Panc1 (cell line): ENCODE results near the gene KRTAP9-1. TPM values are rescaled to one million over a fixed set of nuclear protein-coding genes. Genes with fewer than 3 reads are reported as not detected.

Experiments used
- ATAC-seq: fragments of 200-7000 bp; cut with Tn5 transposase; 2 replicates; pipeline ENCODE4 v1.9.1; 2020; ENCODE audit warnings: mild to moderate bottlenecking, moderate library complexity
- BruUV-seq: library from RNA; stranded (reverse); fragments of 400-500 nt; replicated peaks from 2 replicates; lab custom pipeline; 2021; lab: Mats Ljungman, UMichigan
- CTCF ChIA-PET: fragments of 300-600 bp; sonication (Branson Sonifier 250); formaldehyde crosslinking; loops from one replicate; lab custom pipeline; 2022; ENCODE audit warnings: antibody characterized with exemption; lab: Charles Lee
- POLR2A ChIA-PET: fragments of 300-600 bp; sonication (Branson Sonifier 250); formaldehyde crosslinking; loops from one replicate; lab custom pipeline; 2022; ENCODE audit warnings: antibody characterized with exemption; lab: Charles Lee
- DNase-seq: peaks from one replicate; pipeline ENCODE4 v3.0.0-alpha.2; 2010; ENCODE audit warnings: low read depth, low spot score
- H3K27ac ChIP-seq: 2 replicates; pipeline ENCODE4 v1.5.1; 2011; ENCODE audit warnings: mild to moderate bottlenecking, low read length, inconsistent platforms
- H3K27me3 ChIP-seq: fragments of 200-500 bp; sonication (Bioruptor generic); 2 replicates; pipeline ENCODE4 v1.6.0; 2014; ENCODE audit warnings: low read length, inconsistent platforms; ENCODE audit not compliant: control insufficient read depth, insufficient read depth
- H3K36me3 ChIP-seq: fragments of 200-500 bp; sonication (Bioruptor generic); 2 replicates; pipeline ENCODE4 v1.5.1; 2014; ENCODE audit warnings: inconsistent platforms, mild to moderate bottlenecking, low read length, moderate library complexity; ENCODE audit not compliant: control insufficient read depth, insufficient read depth
- H3K4me1 ChIP-seq: 2 replicates; pipeline ENCODE4 v1.5.1; 2011; ENCODE audit warnings: inconsistent platforms, mild to moderate bottlenecking, low read length, moderate library complexity; ENCODE audit not compliant: control insufficient read depth, insufficient read depth
- H3K4me3 ChIP-seq, 2 experiments: 2 replicates each; pipeline ENCODE4 v1.5.1; 2011 to 2012; ENCODE audit warnings: low read depth in 2 of 2, low read length in 2 of 2, mild to moderate bottlenecking in 2 of 2, inconsistent platforms in 1 of 2, moderate library complexity in 1 of 2
- H3K9me3 ChIP-seq: fragments of 200-500 bp; sonication (Bioruptor generic); 2 replicates; pipeline ENCODE4 v1.5.1; 2014; ENCODE audit warnings: low read depth, mild to moderate bottlenecking, inconsistent platforms, low read length, moderate library complexity; ENCODE audit not compliant: control insufficient read depth, insufficient read depth
- POLR2AphosphoS5 ChIP-seq: IDR thresholded peaks from 2 replicates; pipeline ENCODE4 v1.6.1; 2012; ENCODE audit warnings: mild to moderate bottlenecking, low read depth, low read length, moderate library complexity
- SIN3A ChIP-seq: IDR thresholded peaks from 2 replicates; pipeline ENCODE4 v1.6.1; 2012; ENCODE audit warnings: low read depth, mild to moderate bottlenecking, low read length, moderate library complexity, borderline replicate concordance; ENCODE audit not compliant: insufficient read depth
- TCF7L2 ChIP-seq: IDR thresholded peaks from 2 replicates; pipeline ENCODE4 v1.6.1; 2011; ENCODE audit warnings: mild to moderate bottlenecking, low read depth, low read length, inconsistent platforms
- in situ Hi-C: cut with HindIII; loops from 2 replicates; pipeline ENCODE4 v1.10.0; 2016; ENCODE audit warnings: low sequenced_read_pairs, low pct_unique_long_range_greater_than_20kb
- intact Hi-C: fragments of 100-400 bp; cut with micrococcal nuclease; formaldehyde crosslinking; loops from one replicate; pipeline ENCODE4 v1.10.0; 2022; ENCODE audit not compliant: unreplicated experiment
- total RNA-seq: library from RNA; stranded (reverse); gene quantifications from one replicate; pipeline ENCODE4 v1.2.1, GENCODE V29; 2021; ENCODE audit not compliant: unreplicated experiment
- TF ChIP-seq, protein P1 (sequence below): fragments of 450-650 bp; IDR thresholded peaks from 2 replicates; pipeline ENCODE4 v1.5.1; 2017; ENCODE audit warnings: mild to moderate bottlenecking
- TF ChIP-seq, protein P2 (sequence below), 2 experiments: IDR thresholded peaks; 2 replicates each; pipeline ENCODE4 v1.6.1; 2011 to 2012; ENCODE audit warnings: low read depth in 2 of 2, control low read depth in 1 of 2, low read length in 1 of 2, mild to moderate bottlenecking in 1 of 2, moderate library complexity in 1 of 2; ENCODE audit not compliant: insufficient read depth in 1 of 2

Gene KRTAP9-1
- total RNA-seq, 1 experiment from 2014 or later = not detected

DNA sequence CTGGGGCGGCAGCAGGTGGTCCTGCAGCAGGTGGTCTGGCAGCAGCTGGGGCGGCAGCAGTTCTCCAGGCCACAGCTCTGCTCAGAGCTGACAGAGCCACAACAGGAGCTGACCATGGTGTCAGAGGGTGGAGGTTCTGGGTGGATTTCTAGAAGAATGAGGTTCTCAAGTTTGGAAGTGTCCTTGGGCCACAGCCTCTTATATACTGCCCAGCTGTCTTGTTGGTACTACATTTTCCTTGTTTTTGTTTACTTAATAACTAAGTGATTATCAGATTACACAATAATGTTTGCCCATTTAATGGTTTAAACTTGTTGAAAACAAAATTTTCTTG is 40.1 kb upstream of the KRTAP9-1 start, which contains the start of gene KRTAP4-5:
TSS of gene KRTAP4-5 (minus strand) at position 174 of the 334 bp plus-strand sequence. CDS start at position 116, 58 bp downstream.
- TF ChIP-seq SIN3A (no peak), POLR2AphosphoS5 (no peak), TCF7L2 (no peak)
- TF ChIP-seq, protein P1, sequence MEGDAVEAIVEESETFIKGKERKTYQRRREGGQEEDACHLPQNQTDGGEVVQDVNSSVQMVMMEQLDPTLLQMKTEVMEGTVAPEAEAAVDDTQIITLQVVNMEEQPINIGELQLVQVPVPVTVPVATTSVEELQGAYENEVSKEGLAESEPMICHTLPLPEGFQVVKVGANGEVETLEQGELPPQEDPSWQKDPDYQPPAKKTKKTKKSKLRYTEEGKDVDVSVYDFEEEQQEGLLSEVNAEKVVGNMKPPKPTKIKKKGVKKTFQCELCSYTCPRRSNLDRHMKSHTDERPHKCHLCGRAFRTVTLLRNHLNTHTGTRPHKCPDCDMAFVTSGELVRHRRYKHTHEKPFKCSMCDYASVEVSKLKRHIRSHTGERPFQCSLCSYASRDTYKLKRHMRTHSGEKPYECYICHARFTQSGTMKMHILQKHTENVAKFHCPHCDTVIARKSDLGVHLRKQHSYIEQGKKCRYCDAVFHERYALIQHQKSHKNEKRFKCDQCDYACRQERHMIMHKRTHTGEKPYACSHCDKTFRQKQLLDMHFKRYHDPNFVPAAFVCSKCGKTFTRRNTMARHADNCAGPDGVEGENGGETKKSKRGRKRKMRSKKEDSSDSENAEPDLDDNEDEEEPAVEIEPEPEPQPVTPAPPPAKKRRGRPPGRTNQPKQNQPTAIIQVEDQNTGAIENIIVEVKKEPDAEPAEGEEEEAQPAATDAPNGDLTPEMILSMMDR = no peak
- TF ChIP-seq, protein P2, sequence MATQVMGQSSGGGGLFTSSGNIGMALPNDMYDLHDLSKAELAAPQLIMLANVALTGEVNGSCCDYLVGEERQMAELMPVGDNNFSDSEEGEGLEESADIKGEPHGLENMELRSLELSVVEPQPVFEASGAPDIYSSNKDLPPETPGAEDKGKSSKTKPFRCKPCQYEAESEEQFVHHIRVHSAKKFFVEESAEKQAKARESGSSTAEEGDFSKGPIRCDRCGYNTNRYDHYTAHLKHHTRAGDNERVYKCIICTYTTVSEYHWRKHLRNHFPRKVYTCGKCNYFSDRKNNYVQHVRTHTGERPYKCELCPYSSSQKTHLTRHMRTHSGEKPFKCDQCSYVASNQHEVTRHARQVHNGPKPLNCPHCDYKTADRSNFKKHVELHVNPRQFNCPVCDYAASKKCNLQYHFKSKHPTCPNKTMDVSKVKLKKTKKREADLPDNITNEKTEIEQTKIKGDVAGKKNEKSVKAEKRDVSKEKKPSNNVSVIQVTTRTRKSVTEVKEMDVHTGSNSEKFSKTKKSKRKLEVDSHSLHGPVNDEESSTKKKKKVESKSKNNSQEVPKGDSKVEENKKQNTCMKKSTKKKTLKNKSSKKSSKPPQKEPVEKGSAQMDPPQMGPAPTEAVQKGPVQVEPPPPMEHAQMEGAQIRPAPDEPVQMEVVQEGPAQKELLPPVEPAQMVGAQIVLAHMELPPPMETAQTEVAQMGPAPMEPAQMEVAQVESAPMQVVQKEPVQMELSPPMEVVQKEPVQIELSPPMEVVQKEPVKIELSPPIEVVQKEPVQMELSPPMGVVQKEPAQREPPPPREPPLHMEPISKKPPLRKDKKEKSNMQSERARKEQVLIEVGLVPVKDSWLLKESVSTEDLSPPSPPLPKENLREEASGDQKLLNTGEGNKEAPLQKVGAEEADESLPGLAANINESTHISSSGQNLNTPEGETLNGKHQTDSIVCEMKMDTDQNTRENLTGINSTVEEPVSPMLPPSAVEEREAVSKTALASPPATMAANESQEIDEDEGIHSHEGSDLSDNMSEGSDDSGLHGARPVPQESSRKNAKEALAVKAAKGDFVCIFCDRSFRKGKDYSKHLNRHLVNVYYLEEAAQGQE (IDR thresholded peaks at IDR 0.05; ENCODE audit: insufficient read depth in 1 of 2, low read depth in 2 of 2, low read length in 1 of 2) = 0 out of 4 replicates have a peak, but pooled peaks of 1 of the 2 experiments have one; percentile 30
- intact Hi-C loops (no loop called here), in situ Hi-C loops (no loop called here)
- Histone ChIP-seq H3K36me3 (no peaks in the 10 kb centered on the region), H3K9me3 (no peaks in the 10 kb centered on the region), H3K27me3 (no peaks in the 10 kb centered on the region), H3K27ac (no peak within 1 kb of the TSS), H3K4me3 (no peak within 1 kb of the TSS), H3K4me1 (no peaks in the 10 kb centered on the region)
- POLR2A ChIA-PET = no interaction called here
- no peak for DNase-seq
- ATAC-seq = no peak
- BruUV-seq = no TSS peak
- CTCF ChIA-PET = no interaction called here

DNA sequence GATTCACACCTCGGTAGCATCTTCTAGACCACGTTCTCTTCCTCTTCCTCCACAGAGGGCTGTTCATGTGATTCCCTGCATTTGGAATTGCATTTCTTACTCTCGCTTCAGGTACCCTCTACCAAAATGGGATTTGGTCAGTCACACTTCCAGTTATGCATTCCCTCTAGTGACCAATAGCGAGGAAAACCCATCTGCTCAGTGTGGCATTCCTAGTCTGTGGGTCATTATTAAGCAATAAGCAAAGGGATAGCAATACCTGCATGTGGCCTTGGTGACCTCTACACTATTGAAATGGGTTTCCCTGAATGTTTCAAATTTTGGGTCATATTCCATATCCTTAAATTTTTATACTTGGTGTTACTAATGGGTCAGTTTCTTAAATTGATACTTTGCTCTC is 39.7 kb upstream of the KRTAP9-1 start:
- Histone ChIP-seq H3K4me3 (no peak overlapping the region), H3K27me3 (no peaks in the 10 kb centered on the region), H3K9me3 (no peaks in the 10 kb centered on the region), H3K36me3 (no peaks in the 10 kb centered on the region), H3K4me1 (no peaks in the 10 kb centered on the region), H3K27ac (no peak overlapping the region)
- ChIA-PET CTCF (no interaction called here), POLR2A (no interaction called here)
- ATAC-seq = no peak
- TF ChIP-seq, protein P2 (IDR thresholded peaks at IDR 0.05; ENCODE audit: insufficient read depth in 1 of 2, low read depth in 2 of 2, low read length in 1 of 2) = no peak
- TF ChIP-seq TCF7L2 (no peak), SIN3A (no peak), POLR2AphosphoS5 (no peak)
- TF ChIP-seq, protein P1 = no peak
- no peak for DNase-seq
- intact Hi-C loops = no loop called here
- BruUV-seq = no TSS peak
- in situ Hi-C loops = no loop called here
